ENCODE data around the gene DNAH14.

DNA sequence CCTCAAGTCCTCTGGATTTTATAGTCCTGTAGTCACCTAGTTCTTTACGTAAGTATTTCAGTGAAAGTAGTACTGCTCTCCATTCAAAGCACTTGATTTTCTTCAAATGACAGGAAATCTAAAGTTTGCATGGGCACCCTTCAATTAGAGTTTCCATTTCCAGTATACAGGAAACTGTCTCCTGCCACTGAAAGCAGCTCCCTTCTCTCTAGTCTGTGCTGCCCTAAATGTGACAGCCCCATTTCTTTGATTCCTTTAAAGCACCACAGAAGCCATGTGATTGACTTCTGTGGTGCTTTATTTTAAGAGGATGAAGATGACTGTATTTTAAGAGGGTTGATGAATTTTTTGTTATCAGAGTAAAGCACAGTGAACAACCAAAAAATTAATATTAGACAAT lies 226.1 kb downstream of the DNAH14 start:
- TF ChIP-seq GATA2 (IDR thresholded peaks at IDR 0.05; ENCODE audit: low read depth, low read length) (no peak), GATA3 (IDR thresholded peaks at IDR 0.05; ENCODE audit: low read depth, low read length) (no peak)
